GM23248 (cell line): ENCODE results near the gene ITGB2. TPM values are rescaled to one million over a fixed set of nuclear protein-coding genes. Genes with fewer than 3 reads are reported as not detected.

ENCODE experiments used
- DNase-seq: peaks from one replicate; pipeline ENCODE4 v3.0.0-alpha.2; 2015
- H2AFZ ChIP-seq: fragments of 200-600 bp; sonication (generic); 2 replicates; pipeline ENCODE4 v1.6.1; 2016; ENCODE audit warnings: antibody characterized with exemption
- H3F3A ChIP-seq: fragments of 200-600 bp; sonication (generic); 2 replicates; pipeline ENCODE4 v1.6.1; 2016; ENCODE audit warnings: mild to moderate bottlenecking, antibody characterized with exemption, mixed run types; ENCODE audit not compliant: insufficient read depth
- H3K27ac ChIP-seq: fragments of 200-600 bp; sonication (generic); 2 replicates; pipeline ENCODE4 v1.5.1; 2016; ENCODE audit warnings: mild to moderate bottlenecking
- H3K27me3 ChIP-seq: fragments of 200-600 bp; sonication (generic); replicated peaks from 2 replicates; pipeline ENCODE4 v1.6.1; 2016; ENCODE audit warnings: mild to moderate bottlenecking; ENCODE audit not compliant: insufficient read depth
- H3K36me3 ChIP-seq: fragments of 200-600 bp; sonication (generic); 2 replicates; pipeline ENCODE4 v1.6.1; 2016; ENCODE audit warnings: low read depth, mild to moderate bottlenecking
- H3K4me1 ChIP-seq: fragments of 200-600 bp; sonication (generic); 2 replicates; pipeline ENCODE4 v1.6.1; 2016; ENCODE audit warnings: mild to moderate bottlenecking; ENCODE audit not compliant: insufficient read depth
- H3K4me2 ChIP-seq: fragments of 200-600 bp; sonication (generic); one replicate; pipeline ENCODE4 v1.6.1; 2016; ENCODE audit warnings: mild to moderate bottlenecking; ENCODE audit not compliant: unreplicated experiment
- H3K4me3 ChIP-seq: fragments of 200-600 bp; sonication (generic); 2 replicates; pipeline ENCODE4 v1.5.1; 2016; ENCODE audit warnings: mild to moderate bottlenecking
- H3K79me2 ChIP-seq: fragments of 200-600 bp; sonication (generic); 2 replicates; pipeline ENCODE4 v1.6.1; 2016; ENCODE audit warnings: mild to moderate bottlenecking; ENCODE audit not compliant: insufficient read depth
- H3K9ac ChIP-seq: fragments of 200-600 bp; sonication (generic); 2 replicates; pipeline ENCODE4 v1.6.1; 2016; ENCODE audit warnings: mild to moderate bottlenecking
- H3K9me2 ChIP-seq: fragments of 200-600 bp; sonication (generic); 2 replicates; pipeline ENCODE4 v1.6.1; 2016; ENCODE audit warnings: mixed run types, mild to moderate bottlenecking, moderate library complexity; ENCODE audit not compliant: insufficient read depth
- H3K9me3 ChIP-seq: fragments of 200-600 bp; sonication (generic); one replicate; pipeline ENCODE4 v1.6.1; 2017; ENCODE audit warnings: low read depth
- H4K20me1 ChIP-seq: fragments of 200-600 bp; sonication (generic); 2 replicates; pipeline ENCODE4 v1.6.0; 2016; ENCODE audit not compliant: insufficient read depth
- EZH2 ChIP-seq: fragments of 200-600 bp; sonication (generic); IDR thresholded peaks from 2 replicates; pipeline ENCODE4 v1.6.1; 2018; ENCODE audit warnings: antibody characterized with exemption, mild to moderate bottlenecking; ENCODE audit not compliant: insufficient read depth, poor library complexity, severe bottlenecking
- EZH2phosphoT487 ChIP-seq: fragments of 200-600 bp; sonication (generic); IDR thresholded peaks from 2 replicates; pipeline ENCODE4 v1.6.1; 2018; ENCODE audit warnings: antibody characterized with exemption, moderate library complexity, mild to moderate bottlenecking, low read depth; ENCODE audit not compliant: insufficient read depth
- WGBS, 2 experiments: methylation state at CpG; one replicate each; pipeline ENCODE4 v1.1.6; 2015 to 2017; ENCODE audit warnings: low lambda C conversion rate in 2 of 2, low coverage in 1 of 2; ENCODE audit errors: missing lambda C conversion rate in 2 of 2; 5-methylcytosine and 5-hydroxymethylcytosine counted together
- in situ Hi-C: fragments of 300-500 bp; cut with MboI; formaldehyde crosslinking; loops from 2 replicates; pipeline ENCODE4 v1.15.0; 2020
- polyA plus RNA-seq: library from polyadenylated mRNA; unstranded; fragments of >200 nt; fragmentation: Nextera tagmentation; extraction: Ambion mirVana; gene quantifications from 2 replicates; pipeline ENCODE4 v1.2.1, GENCODE V29; 2016
- total RNA-seq: library from RNA; depleted of rRNA; stranded (reverse); fragments of >200 nt; shearing (Covaris generic); gene quantifications from 2 replicates; pipeline ENCODE4 v1.2.3, GENCODE V29; 2014; rRNA removed

Gene ITGB2
- total RNA-seq = 1.3 and 2.1 TPM in 2 replicates
- polyA plus RNA-seq = 2.2 and 2.7 TPM in 2 replicates

DNA sequence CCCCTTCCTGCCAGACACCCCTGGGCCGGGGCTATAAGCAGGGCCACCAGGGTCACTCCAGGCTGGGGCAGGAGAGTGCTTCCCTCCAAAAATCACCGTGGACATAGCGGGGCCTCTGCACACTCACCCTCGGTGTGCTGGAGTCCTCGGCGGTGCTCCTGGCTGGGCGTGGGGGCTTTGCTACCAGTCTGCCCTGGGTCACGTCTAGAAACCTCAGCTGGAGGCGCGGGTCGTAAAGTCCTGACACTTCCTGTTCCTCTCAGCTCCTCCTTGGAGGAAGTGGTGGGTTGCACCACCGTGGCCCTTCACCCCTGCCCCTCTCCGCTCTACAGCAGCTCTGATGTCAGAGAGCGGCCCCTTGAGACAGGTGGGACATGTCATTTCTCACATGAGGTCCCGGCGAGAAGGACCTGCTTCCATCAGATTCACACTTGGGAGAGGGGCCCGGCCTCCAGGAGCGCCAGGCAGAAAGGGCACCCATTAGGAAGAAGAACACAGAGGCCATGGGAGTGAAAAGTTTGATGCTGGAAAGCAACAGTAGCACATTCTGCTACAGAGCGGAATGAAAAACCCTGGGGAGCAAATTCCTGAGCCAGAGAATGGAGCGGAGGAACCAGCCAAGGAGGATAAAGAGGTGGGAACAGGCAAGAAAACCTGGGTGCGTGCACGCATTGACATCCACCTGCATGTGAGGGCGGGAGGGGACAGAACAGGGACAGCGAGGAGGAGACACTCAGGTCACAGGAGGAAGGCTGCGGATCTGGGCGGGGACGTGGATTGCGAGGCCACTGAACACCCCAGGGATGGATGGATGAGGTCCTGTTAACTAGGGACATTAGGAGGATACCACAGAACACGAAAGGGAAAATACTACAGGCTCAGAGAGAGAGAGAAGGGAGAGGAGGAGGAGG lies at the start of gene ITGB2:
ITGB2 (minus strand) TSS at position 206 of the 911 bp plus-strand sequence. CDS start 10,117 bp downstream, outside the sequence.
- H4K20me1 ChIP-seq = no peaks in the 10 kb centered on the region
- TF ChIP-seq EZH2 = no peak
- TF ChIP-seq EZH2phosphoT487 = no peak
- H3K79me2 ChIP-seq = no peaks in the 10 kb centered on the region
- peaks cover 14% of the 10 kb centered on the region for H3K4me1 ChIP-seq
- no peak within 1 kb of the TSS for H3K27ac ChIP-seq
- H3K4me3 ChIP-seq = no peak within 1 kb of the TSS
- H3K9ac ChIP-seq = no peak within 1 kb of the TSS
- in situ Hi-C loops = no loop called here
- DNase-seq = no peak
- peaks cover 14% of the 10 kb centered on the region for H3F3A ChIP-seq
- H3K9me2 ChIP-seq = no peaks in the 10 kb centered on the region
- no peaks in the 10 kb centered on the region for H3K9me3 ChIP-seq
- no peaks in the 10 kb centered on the region for H3K27me3 ChIP-seq
- no peak within 1 kb of the TSS for H2AFZ ChIP-seq
- H3K36me3 ChIP-seq = no peaks in the 10 kb centered on the region
- 72 to 73% methylated on average over 29 of the region's 29 CpGs for WGBS, 2 experiments
- no peak within 1 kb of the TSS for H3K4me2 ChIP-seq

DNA sequence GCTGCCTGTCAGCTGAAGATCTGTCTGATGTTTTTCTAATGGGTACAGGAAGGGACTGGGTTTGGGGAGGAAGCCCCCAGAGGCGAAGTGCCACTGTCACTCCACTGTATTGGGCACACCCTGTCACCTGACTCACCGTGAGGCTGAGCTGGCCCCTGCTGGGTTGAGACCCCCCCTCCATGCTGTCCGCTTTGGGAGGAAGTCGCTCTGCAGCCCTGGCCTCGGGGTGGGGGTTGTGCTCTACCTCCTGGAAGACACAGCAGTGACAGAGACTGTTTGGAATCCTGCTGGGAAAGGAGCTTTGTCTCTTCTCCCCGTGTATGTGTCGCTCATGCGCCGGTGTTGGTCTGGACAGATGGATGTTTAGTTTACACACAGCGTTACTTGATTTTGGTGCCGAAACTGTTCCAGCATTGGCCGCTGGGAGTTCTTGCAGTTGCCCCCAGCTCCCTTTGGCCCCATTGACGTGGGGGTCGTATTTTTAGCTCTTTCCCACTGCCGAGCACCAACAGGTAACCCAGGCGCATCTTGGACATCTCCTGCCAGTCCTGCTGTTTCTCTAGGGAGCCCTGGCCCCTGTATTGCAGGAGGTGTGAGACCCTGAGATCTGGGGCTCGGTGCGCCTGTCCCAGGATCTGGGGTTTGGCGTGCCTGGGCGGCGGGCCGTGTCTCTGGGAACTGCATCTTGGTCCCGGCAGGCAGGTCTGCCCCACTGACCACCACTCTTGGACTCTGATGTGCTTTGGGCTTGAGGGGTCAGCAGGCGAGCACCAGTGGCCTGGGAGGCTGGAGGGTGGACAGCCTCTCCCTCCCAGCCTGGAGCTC lies 49.4 kb upstream of the ITGB2 start:
- WGBS, 2 experiments = 90% methylated on average over 24 of the region's 24 CpGs

DNA sequence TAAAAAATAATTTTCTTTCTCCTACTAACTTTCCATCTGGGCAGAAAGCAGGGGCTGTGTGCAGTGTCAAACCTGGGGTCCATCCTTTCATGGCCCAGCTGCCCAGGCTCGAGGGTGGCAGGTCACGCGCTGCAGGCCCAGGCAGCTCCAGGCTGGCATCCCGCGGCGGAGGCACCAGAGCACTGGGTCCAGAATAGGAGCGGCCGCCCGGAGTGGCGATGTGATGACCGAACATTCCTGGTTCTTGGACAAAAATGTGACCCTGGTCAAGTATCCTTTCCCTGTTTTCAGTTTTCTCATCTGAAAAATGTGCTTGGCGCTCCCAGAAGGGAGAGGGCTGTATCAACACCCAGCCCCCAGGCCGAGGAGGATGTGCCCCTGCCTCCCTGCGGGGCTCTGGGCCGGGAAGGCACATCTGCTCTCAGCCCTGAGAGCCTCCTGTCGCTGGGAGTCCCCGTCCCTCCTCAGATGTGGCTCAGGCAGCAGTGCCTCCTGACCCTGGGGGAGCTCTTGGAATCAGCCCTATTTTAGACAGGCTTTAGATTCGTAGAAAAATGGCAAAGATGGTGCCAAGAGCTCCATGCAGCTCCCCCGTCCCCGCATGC lies 48.5 kb upstream of the ITGB2 start:
- H3K4me3 ChIP-seq = no peak overlapping the region
- in situ Hi-C loops = no loop called here
- no peak overlapping the region for H3K9ac ChIP-seq
- H3K79me2 ChIP-seq = peaks cover 34% of the 10 kb centered on the region
- no peaks in the 10 kb centered on the region for H3K9me2 ChIP-seq
- H2AFZ ChIP-seq = no peak overlapping the region
- DNase-seq = no peak
- no peaks in the 10 kb centered on the region for H3K36me3 ChIP-seq
- TF ChIP-seq EZH2phosphoT487 = no peak
- TF ChIP-seq EZH2 = no peak
- H4K20me1 ChIP-seq = no peaks in the 10 kb centered on the region
- H3F3A ChIP-seq = peaks cover 1% of the 10 kb centered on the region
- no peak overlapping the region for H3K27ac ChIP-seq
- H3K4me1 ChIP-seq = no peaks in the 10 kb centered on the region
- no peaks in the 10 kb centered on the region for H3K27me3 ChIP-seq
- no peak overlapping the region for H3K4me2 ChIP-seq
- H3K9me3 ChIP-seq = no peaks in the 10 kb centered on the region
- 86 to 87% methylated on average over 19 to 20 of the region's 20 CpGs for WGBS, 2 experiments

More for the DNA sequence above, 49.4 kb upstream of the ITGB2 start:
- no peak for TF ChIP-seq EZH2phosphoT487
- Histone ChIP-seq H3K36me3 (no peaks in the 10 kb centered on the region), H2AFZ (no peak overlapping the region), H3K9ac (no peak overlapping the region), H3K79me2 (peaks cover 25% of the 10 kb centered on the region), H4K20me1 (no peaks in the 10 kb centered on the region), H3K27ac (no peak overlapping the region), H3F3A (no peaks in the 10 kb centered on the region), H3K4me2 (no peak overlapping the region), H3K27me3 (no peaks in the 10 kb centered on the region), H3K4me3 (no peak overlapping the region), H3K9me3 (no peaks in the 10 kb centered on the region), H3K9me2 (no peaks in the 10 kb centered on the region), H3K4me1 (no peaks in the 10 kb centered on the region)
- in situ Hi-C loops = no loop called here
- DNase-seq = peak; percentile 24
